KBM-7 (cell line): ENCODE measurements around the gene SMIM20.

ENCODE experiments used
- DNase-seq: peaks from one replicate; pipeline ENCODE4 v3.0.0-alpha.2; 2015
- in situ Hi-C: fragments of 300-500 bp; cut with MboI; formaldehyde crosslinking; loops from 2 replicates; pipeline ENCODE4 v1.14.3; 2020; ENCODE audit warnings: low sequenced_read_pairs, low pct_unique_long_range_greater_than_20kb, mixed read lengths

SMIM20 gene

DNA sequence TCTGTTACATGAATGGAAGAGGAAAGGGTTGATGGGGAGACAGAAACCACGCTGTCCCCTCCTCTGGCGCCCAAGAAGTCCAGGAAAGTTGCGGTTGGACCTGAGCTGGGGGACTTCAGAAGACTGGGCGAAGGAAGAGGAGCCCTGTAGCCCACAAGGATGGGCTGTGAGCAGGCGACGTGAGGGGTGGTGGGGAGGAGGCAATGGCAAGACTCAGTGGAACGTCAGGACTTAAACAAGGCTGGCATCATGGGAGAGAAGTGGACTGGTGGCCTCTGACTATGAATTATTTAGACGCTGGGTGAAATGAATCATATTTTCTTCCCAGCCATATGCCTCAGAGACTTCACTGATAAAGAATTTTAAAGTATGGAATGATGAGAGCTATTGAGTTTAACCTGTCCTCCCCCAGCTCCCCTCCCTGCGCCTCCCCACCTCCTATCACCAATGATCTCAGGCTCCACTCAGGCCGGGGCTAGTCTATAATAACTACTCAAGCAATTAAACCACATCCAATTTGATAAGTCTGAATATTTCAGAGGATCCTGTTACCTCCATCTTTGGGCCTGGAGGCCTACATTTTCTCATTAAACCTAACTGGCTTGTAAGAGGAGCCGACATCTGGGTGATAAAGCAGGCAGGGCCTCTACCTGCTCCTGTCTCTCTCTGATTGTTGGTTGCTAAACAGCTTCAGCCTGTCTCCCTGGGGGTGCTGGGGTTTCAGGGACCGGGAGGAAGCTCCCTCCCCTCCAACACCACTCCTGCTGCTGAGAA is 63.6 kb downstream of the SMIM20 start:
- in situ Hi-C loops: no loop called here
- DNase-seq: no peak

DNA sequence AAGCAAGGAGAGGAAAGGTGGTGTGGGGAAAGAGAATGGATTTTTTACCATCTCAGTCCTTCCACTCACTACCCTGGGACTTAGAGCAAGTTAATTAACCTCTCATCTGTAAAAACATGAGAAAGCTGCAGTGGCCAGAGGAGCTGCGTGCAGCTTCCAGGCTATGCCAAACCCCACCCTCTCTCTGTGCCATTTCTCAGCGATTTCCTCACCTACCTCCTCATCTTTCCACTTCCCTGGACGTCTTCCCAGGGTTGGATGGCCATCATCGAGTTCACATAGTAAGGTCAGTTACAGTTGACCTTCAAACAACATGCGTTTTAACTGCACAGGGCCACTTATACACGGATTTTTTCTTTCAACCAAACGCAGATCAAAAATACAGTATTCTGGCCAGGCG is 64.3 kb downstream of the SMIM20 start:
- in situ Hi-C loops: no loop called here
- no peak for DNase-seq
